Right kidney (tissue), 1 donor: Measurements from ENCODE around the gene TACR2.

Experiments used
- DNase-seq: peaks from one replicate; pipeline ENCODE4 v3.0.0-alpha.2; 2016

TACR2 gene

GRCh38 chr10:69402386-69402785 is 14.3 kb downstream of the TACR2 start:
- DNase-seq, result no peak

GRCh38 chr10:69401416-69401815 is 15.3 kb downstream of the TACR2 start:
- no peak for DNase-seq

- DNase-seq, result no peak
These were observed 15.8 kb downstream of the TACR2 start for GRCh38 chr10:69400936-69401335.

- DNase-seq, result no peak
These were observed 18.3 kb downstream of the TACR2 start for GRCh38 chr10:69398466-69398865.

GRCh38 chr10:69397972-69398371 is 18.7 kb downstream of the TACR2 start:
- no peak for DNase-seq

- no peak for DNase-seq
These were observed 22.7 kb downstream of the TACR2 start for GRCh38 chr10:69394020-69394419.

GRCh38 chr10:69392481-69393000 is 24.2 kb downstream of the TACR2 start:
- peak; percentile 52 for DNase-seq

- DNase-seq, result no peak
These were observed 25.6 kb downstream of the TACR2 start for GRCh38 chr10:69391158-69391557.

GRCh38 chr10:69389827-69390490 is 26.8 kb downstream of the TACR2 start:
- DNase-seq, result no peak

GRCh38 chr10:69388488-69388887 is 28.2 kb downstream of the TACR2 start:
- DNase-seq, result no peak

GRCh38 chr10:69387500-69387899 is 29.2 kb downstream of the TACR2 start:
- DNase-seq, result no peak

- DNase-seq, result no peak
These were observed 31.0 kb downstream of the TACR2 start for GRCh38 chr10:69385454-69386350.

GRCh38 chr10:69384320-69384719 is 32.4 kb downstream of the TACR2 start:
- DNase-seq, result no peak

- DNase-seq, result no peak
These were observed 33.2 kb downstream of the TACR2 start for GRCh38 chr10:69383558-69383957.

- no peak for DNase-seq
These were observed 34.2 kb downstream of the TACR2 start for GRCh38 chr10:69382382-69383117.

- DNase-seq, result no peak
These were observed 36.9 kb downstream of the TACR2 start for GRCh38 chr10:69379800-69380199.

- DNase-seq, result no peak
These were observed 38.8 kb downstream of the TACR2 start for GRCh38 chr10:69377933-69378332.

- no peak for DNase-seq
These were observed 39.5 kb downstream of the TACR2 start for GRCh38 chr10:69377191-69377590.

GRCh38 chr10:69376662-69377061 is 40.1 kb downstream of the TACR2 start:
- DNase-seq, result no peak

GRCh38 chr10:69375307-69376151 is 41.2 kb downstream of the TACR2 start:
- peak; percentile 44 for DNase-seq

GRCh38 chr10:69374931-69375306 is 41.8 kb downstream of the TACR2 start:
- no peak for DNase-seq

GRCh38 chr10:69374242-69374641 is 42.5 kb downstream of the TACR2 start:
- no peak for DNase-seq
